ENCODE measurements around the gene MTR. TPM values are rescaled to one million over a fixed set of nuclear protein-coding genes. Genes with fewer than 3 reads are reported as not detected.

MTR gene
- total RNA-seq, 1 experiment from 2014 or later = 35.5 TPM

DNA sequence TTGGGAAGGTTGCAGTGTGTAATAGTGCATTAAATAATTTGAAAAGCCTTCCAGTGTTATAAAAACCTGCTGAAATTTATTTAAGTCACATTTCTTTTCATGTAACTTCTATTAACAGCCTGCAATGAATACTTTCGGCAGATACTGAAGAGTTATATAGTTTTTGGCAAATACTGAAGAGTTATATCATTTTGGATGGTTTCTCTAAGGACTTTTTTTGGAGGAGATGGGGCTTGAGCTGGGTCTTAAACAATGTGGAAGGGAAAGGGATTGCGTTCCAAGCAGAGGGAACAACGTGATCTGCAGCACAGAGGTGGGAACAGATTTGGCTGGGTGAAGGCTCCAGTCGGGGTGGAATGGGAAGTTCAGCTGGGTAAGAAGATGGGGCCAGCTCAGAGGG lies 39.8 kb downstream of the MTR start:
- Histone ChIP-seq H3K9me3 (ENCODE audit: control insufficient read depth, low read depth, low read length) (no peaks in the 10 kb centered on the region), H2BK12ac (ENCODE audit: insufficient read length, low read depth, low read length) (no peak overlapping the region), H2AK5ac (ENCODE audit: insufficient read length, low read length) (no peak overlapping the region), H3K27me3 (ENCODE audit: insufficient read depth, low read length) (no peaks in the 10 kb centered on the region), H4K91ac (ENCODE audit: insufficient read length, low read depth, low read length) (no peak overlapping the region), H3K56ac (ENCODE audit: insufficient read length, low read depth, low read length) (no peak overlapping the region), H3K79me1 (ENCODE audit: insufficient read depth, low read depth, low read length, poor library complexity, severe bottlenecking) (no peaks in the 10 kb centered on the region), H3K79me2 (ENCODE audit: insufficient read depth, low read length) (no peaks in the 10 kb centered on the region), H3K27ac (ENCODE audit: insufficient read length, low read depth, low read length) (no peak overlapping the region), H3K4ac (ENCODE audit: low read depth, low read length) (no peak overlapping the region), H3K4me1 (ENCODE audit: insufficient read depth, low read length) (no peaks in the 10 kb centered on the region), H3K23me2 (ENCODE audit: insufficient read length, low read depth, low read length, poor library complexity, severe bottlenecking) (no peaks in the 10 kb centered on the region), H3K14ac (ENCODE audit: insufficient read depth, low read length) (no peak overlapping the region), H2BK20ac (ENCODE audit: low read depth, low read length, poor library complexity, severe bottlenecking) (no peak overlapping the region), H4K5ac (ENCODE audit: insufficient read length, low read depth, low read length) (no peak overlapping the region), H3K4me2 (ENCODE audit: insufficient read depth, insufficient read length, low read length) (no peak overlapping the region), H3K18ac (ENCODE audit: insufficient read length, low read depth, low read length) (no peak overlapping the region), H4K20me1 (ENCODE audit: control insufficient read depth, insufficient read depth, insufficient read length) (no peaks in the 10 kb centered on the region), H3T11ph (ENCODE audit: low read length) (no peak overlapping the region), H2BK15ac (ENCODE audit: low read depth, low read length) (no peak overlapping the region), H4K8ac (replicated peaks; ENCODE audit: insufficient read length, low read depth, low read length) (no peak overlapping the region), H2BK120ac (ENCODE audit: low read depth, low read length, poor library complexity, severe bottlenecking) (no peak overlapping the region), H2BK5ac (ENCODE audit: insufficient read length, low read length) (no peak overlapping the region), H3K23ac (ENCODE audit: insufficient read length, low read depth, low read length) (no peak overlapping the region), H3K9ac (ENCODE audit: extremely low read depth, insufficient read length, low read length) (no peak overlapping the region), H2AFZ (ENCODE audit: low read length) (no peak overlapping the region)
- TF ChIP-seq, protein P1, sequence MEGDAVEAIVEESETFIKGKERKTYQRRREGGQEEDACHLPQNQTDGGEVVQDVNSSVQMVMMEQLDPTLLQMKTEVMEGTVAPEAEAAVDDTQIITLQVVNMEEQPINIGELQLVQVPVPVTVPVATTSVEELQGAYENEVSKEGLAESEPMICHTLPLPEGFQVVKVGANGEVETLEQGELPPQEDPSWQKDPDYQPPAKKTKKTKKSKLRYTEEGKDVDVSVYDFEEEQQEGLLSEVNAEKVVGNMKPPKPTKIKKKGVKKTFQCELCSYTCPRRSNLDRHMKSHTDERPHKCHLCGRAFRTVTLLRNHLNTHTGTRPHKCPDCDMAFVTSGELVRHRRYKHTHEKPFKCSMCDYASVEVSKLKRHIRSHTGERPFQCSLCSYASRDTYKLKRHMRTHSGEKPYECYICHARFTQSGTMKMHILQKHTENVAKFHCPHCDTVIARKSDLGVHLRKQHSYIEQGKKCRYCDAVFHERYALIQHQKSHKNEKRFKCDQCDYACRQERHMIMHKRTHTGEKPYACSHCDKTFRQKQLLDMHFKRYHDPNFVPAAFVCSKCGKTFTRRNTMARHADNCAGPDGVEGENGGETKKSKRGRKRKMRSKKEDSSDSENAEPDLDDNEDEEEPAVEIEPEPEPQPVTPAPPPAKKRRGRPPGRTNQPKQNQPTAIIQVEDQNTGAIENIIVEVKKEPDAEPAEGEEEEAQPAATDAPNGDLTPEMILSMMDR (conservative IDR thresholded peaks at IDR 0.05) = no peak
- Mint-ChIP-seq H3K27ac (no peak overlapping the region; a peak in 2 of 7 replicates), H3K27me3 (ENCODE audit: low read depth) (no peaks in the 10 kb centered on the region), H3K4me3 (no peak overlapping the region), H3K36me3 (ENCODE audit: insufficient read depth in 1 of 3, low read depth in 3 of 3) (peaks cover 8 to 53% (median 30%) of the 10 kb centered on the region in 3 experiments; a peak in 5 of 7 replicates), H3K4me1 (no peaks in the 10 kb centered on the region), H3K9me3 (no peaks in the 10 kb centered on the region)
- no peak for DNase-seq
- no CpG with 5 or more reads among the region's 4 CpGs for WGBS (ENCODE audit: extremely low coverage, insufficient read length, low lambda C conversion rate)
